Keratinocyte (primary cell): ENCODE results near the gene WDR45B.

ENCODE experiments used
- EZH2 ChIP-seq: IDR thresholded peaks from one replicate; pipeline ENCODE4 v1.6.1; 2012; ENCODE audit warnings: inconsistent platforms, mild to moderate bottlenecking, low read length, moderate library complexity
- TF ChIP-seq, protein P1 (sequence below), 3 experiments: IDR thresholded peaks in 1 of 3; conservative IDR thresholded peaks in 1 of 3; optimal IDR thresholded peaks in 1 of 3; 2 replicates in 2 of 3; 3 replicates in 1 of 3; pipeline versions ENCODE3 to v1.5.1; 2011; ENCODE audit warnings: low read length in 3 of 3, mild to moderate bottlenecking in 3 of 3, moderate library complexity in 2 of 3, control low read depth in 1 of 3, inconsistent platforms in 1 of 3; ENCODE audit not compliant: insufficient read depth in 2 of 3; ENCODE audit errors: extremely low read depth in 1 of 3

- TF ChIP-seq, protein P1, sequence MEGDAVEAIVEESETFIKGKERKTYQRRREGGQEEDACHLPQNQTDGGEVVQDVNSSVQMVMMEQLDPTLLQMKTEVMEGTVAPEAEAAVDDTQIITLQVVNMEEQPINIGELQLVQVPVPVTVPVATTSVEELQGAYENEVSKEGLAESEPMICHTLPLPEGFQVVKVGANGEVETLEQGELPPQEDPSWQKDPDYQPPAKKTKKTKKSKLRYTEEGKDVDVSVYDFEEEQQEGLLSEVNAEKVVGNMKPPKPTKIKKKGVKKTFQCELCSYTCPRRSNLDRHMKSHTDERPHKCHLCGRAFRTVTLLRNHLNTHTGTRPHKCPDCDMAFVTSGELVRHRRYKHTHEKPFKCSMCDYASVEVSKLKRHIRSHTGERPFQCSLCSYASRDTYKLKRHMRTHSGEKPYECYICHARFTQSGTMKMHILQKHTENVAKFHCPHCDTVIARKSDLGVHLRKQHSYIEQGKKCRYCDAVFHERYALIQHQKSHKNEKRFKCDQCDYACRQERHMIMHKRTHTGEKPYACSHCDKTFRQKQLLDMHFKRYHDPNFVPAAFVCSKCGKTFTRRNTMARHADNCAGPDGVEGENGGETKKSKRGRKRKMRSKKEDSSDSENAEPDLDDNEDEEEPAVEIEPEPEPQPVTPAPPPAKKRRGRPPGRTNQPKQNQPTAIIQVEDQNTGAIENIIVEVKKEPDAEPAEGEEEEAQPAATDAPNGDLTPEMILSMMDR (optimal IDR thresholded peaks at IDR 0.05 in 1 of 3, IDR thresholded peaks at IDR 0.05 in 1 of 3, conservative IDR thresholded peaks at IDR 0.05 in 1 of 3; ENCODE audit: extremely low read depth in 1 of 3, insufficient read depth in 2 of 3, low read length in 3 of 3), result peak; percentile 60 to 90 (median 77)
- no peak for TF ChIP-seq EZH2
Measured at GRCh38 chr17:82668631-82669099, 20.4 kb upstream of the WDR45B start.
